Inflammatory macrophage treated with lipopolysaccharide for 1 hour (primary cell): ENCODE data around the gene PIWIL4.
A peak's percentile ranks its signal among the peaks of the same experiment; 100 is the strongest.
"Not testable (repeated sequence)": the region's sequence is repeated elsewhere in the genome, so short reads cannot be mapped to it uniquely, and the experiment has no call there.

Experiments
- DNase-seq, 2 donors: peaks; one replicate each; pipeline ENCODE4 v3.0.0-alpha.2; 2020 to 2022

Gene PIWIL4

DNA sequence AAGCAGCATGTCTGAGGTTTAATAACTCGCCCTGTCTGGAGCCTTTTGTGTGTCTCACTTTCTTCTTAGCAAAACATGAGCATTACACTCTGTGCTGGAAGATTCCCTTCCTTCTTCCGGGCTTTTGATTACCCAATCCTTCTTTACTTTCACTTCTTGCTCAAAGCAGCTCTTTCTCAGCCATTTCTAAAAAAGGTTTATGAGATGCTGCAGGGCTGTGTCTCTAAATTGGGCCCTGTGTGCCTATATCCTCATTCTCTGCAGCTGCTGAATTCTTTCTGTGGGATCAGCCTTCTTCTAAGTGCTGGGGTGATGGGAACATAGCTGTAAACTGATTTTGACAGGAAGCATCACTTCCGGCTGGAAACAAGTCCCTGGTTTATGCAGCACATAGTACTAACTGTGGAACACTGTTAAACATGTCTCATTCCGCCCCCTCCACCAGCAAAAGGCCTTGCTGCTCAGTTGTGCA is 71.8 kb downstream of the PIWIL4 start:
- peak; percentile 62 to 74 for DNase-seq

DNA sequence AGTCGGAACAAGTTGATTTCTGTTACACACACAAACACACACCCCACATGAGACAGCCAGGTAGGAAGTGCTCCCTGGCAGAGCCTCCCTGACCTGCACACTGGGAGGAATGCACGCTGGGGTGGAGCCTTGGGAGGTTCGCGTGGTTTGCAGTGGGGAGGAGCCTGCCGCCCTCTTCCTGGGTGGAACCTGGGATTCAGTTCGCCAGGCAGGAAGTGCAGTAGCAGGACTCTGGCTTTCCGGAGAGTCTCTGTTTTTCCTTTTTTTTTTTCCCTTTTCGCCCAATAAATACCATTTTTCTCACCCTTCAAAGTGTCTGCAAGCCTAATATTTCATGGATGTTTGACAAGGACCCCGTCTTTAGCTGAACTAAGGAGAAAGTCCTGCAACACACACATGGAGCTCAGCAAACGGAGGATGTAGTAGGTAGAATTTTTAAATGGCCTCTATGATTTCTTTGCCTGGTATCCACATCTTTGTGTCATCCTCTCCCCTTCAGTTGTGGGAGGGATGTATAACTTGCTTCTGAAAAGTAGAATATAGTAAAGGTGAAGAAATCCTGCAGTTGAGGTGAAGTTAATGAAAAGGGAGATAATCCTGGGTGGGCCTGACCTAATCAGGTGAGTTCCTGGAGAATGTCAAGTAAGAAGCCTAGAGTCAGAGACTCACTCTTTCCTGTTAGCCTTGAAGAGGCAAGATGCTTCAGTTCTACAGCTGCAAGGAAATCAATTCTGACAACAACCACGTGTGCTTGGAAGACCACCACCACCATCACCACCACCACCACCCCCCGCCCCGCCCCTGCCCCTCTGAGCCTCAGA is 72.9 kb downstream of the PIWIL4 start:
- DNase-seq, result no peak

DNA sequence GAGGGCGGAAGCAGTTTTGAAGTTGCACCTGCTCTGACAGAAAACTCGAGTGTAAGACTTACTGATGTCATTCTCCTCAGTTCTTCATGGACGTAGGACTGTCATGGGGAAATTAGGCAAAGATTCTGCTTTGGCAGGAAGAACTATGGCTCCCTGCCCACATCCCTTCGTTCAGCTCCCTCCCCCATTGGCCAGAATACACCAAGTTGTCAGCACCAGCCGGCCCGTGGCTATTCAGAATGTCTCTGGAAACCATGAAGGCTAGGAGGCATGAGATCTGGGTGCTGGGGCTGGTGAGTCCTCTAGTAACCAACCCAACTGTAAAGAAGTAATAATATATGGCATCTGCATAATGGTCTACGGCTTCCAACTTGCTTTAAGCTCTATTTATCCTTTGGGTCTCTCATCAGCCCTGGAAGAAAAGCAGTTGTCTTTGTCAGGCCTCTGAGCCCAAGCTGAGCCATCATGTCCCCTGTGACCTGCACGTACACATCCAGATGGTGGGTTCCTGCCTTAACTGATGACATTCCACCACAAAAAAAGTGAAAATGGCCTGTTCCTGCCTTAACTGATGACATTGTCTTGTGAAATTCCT is 74.1 kb downstream of the PIWIL4 start:
- no peak for DNase-seq

- not testable (repeated sequence) for DNase-seq
Observed at GRCh38 chr11:94643186-94643585, 76.0 kb downstream of the PIWIL4 start.

GRCh38 chr11:94647926-94648325 is 80.8 kb downstream of the PIWIL4 start:
- DNase-seq, result no peak

- DNase-seq, result no peak
Observed at GRCh38 chr11:94648789-94649188, 81.6 kb downstream of the PIWIL4 start.

DNA sequence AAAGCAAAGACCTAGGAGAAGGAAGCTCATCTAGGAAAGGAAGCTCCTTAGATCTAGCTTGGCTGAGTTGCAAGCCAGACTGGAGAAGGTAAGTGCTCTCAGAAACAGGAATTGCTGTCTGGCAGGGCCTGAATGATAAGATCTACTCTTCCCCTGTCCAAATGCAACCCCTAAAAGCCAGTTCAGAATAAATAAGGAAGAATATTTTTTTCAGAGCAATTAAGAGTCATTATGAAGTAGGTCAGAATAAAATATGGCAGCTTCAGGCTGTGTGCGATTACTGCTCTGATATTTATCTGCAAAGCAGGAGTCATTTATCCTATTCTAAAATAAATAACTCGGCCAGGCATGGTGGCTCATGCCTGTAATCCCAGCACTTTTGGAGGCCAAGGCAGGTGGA is 82.1 kb downstream of the PIWIL4 start:
- DNase-seq, result no peak

DNA sequence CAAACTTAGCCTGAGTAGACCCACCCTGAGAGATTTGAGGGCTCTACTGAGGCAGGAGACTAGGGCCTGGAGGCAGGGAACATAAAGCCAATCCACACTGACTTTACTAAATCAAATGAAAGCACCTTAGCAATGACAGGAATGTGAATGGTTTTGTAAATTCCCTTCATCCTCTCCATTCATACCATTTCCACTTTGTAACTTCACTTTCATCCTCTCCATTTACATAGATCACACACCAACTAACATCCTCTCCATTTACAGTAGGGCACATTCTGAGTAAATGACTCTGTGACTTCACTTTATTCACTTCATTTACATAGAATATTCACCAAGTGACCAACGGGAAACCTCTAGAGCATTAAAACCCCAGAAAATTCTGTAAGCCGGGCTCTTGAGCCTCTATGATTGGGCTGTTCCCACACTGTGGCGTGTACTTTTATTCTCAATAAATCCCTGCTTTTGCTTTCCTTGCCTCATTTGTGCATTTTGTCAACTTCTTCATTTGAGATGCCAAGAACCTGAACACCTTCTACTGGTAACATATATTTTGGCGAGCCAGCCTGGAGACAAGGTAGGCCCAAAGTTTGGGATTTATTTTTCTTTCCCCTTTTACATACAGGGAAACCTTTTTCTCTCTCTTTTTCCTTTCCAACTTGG is 82.9 kb downstream of the PIWIL4 start:
- no peak for DNase-seq

DNA sequence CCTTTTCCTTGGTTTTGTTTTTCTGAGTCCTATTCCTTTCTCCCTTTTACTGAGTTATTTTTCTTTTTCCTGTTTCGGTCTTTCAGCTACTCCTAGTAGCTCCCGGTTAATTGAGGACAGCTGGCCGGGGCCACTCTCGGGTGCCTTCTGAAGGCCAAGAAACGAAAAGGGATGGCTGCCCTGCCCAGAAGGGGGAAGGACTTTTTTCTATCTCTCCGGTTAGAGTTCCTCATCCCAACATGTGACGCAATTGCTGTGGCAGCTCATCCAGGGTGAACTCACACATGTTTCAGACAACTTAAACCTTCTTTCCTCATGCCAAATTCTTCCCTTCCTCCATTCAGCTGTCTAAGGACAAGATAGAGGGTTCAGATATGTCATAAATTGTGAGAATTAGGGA is 83.6 kb downstream of the PIWIL4 start:
- peak; percentile 56 to 62 for DNase-seq

DNA sequence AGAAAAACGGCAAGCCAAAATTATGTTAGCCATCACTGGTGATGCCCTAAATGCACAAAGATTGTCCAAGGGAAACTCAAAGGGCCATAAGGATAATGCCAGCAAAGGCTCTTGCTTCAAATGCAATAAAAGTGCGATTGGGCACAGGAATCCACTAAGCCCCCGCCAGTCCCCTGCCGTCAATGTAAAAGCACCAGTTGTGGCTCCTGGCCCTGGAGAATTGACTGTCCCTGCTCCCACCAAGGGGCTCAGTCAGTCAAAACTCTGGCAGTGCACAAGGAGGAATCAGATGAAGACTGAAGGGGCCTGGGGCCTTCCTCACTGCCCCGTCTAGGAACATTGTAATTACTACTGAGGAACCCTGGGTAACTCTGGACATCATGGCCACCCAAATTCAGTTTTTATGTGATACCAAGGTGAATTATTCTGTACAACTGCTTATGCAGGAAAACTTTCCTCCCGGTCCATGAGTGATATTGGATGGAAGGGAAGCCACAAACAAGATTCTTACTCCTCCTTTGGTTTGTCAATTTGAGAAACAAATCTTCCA is 85.6 kb downstream of the PIWIL4 start:
- DNase-seq, result no peak

DNA sequence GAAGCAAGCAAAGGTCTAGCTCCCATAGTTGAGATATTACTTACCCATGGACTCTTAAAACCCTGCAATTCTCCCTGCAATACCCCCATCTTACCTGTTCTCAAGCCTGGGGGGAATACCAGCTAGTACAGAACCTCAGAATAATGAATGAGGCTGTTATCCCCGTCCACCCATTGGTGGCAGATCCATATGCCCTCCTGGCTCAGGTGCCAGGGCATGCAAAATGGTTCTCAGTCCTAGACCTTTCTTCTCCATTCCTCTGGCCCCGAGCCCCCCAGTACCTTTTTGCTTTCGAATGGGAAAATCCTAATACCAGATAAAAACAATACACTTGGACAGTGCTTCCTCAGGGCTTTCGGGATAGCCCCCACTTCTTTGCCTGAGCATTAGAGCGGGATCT is 86.4 kb downstream of the PIWIL4 start:
- DNase-seq, result no peak

GRCh38 chr11:94654201-94654600 is 87.0 kb downstream of the PIWIL4 start:
- DNase-seq, result no peak

DNA sequence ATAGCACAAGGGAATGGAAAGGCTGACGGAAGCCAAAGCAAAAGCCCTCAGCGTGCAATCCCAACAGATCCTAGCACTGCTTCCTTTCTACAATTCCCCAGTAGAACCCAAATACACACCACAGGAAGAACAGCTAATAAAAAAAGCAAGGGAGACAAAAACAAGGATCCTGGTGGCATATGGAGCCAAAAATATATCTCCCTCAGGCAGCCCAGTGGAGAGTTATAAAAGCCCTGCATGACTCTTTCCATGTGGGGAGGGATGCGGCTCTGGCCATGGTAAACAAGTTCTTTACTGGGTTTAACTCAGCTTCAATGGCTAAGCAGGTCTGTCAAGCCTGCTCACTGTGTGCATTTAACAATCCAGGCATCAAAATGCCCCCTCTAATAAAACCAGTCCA is 88.1 kb downstream of the PIWIL4 start:
- DNase-seq, result no peak

DNA sequence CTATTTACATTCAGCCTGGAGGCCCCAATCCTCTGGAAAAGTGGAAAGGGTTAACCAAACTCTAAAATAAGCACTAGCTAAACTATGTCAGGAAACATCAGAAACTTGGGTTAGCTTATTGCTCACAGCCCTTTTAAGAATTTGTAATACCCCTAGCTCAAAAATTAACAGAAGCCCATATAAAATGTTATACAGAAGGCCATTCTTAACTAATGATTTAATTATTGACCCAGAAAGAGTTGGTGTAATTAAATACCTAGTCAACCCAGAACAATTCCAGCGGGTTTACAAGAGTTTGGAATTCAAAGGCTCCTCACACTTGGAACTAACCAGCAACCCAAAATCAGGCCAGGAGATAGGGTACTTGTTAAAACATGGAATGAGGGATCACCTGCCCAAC is 88.8 kb downstream of the PIWIL4 start:
- no peak for DNase-seq

DNA sequence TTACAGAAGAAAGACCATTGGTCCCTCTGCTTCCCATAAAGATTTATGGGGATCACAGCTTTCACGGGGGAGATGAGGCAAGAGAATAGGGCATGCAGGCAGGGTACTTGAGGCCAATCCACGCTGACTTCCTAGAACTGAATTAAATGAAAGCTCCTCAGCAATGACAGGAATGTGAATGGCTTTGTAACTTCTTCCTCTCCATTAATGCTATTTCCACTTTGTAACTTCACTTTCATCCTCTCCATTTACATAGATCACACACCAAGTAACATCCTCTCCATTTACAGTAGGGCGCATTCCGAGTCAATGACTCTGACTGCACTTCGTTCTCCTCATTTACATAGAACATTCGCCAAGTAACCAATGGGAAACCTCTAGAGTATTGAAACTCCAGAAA is 89.8 kb downstream of the PIWIL4 start:
- DNase-seq, result no peak

- no peak for DNase-seq
Observed at GRCh38 chr11:94657629-94658028, 90.5 kb downstream of the PIWIL4 start.

GRCh38 chr11:94658386-94658785 is 91.2 kb downstream of the PIWIL4 start:
- DNase-seq, result no peak

DNA sequence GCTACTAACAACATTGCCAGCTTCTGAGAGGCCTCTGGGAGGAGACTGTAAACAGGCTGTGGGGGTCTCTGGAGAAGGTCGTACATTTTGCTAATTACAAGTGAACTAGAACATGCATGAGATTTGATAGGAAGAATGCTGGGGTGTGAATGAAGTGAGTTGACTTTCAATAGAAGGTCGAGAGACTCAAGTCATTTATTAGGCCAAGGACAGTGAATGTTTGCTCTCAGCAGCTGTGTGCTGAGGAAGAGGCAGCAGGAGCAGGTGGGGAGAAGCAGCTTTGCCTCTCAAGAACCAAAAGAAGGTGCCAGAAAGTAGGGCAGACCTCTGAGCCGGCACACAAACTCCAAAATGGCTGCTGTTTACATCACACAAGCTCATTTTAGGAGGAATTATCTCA is 91.7 kb downstream of the PIWIL4 start:
- DNase-seq, result no peak

- DNase-seq, result no peak
Observed at GRCh38 chr11:94661444-94661843, 94.3 kb downstream of the PIWIL4 start.

GRCh38 chr11:94662065-94662779 is 95.1 kb downstream of the PIWIL4 start:
- no peak for DNase-seq

GRCh38 chr11:94662846-94663390 is 95.8 kb downstream of the PIWIL4 start:
- no peak for DNase-seq

DNA sequence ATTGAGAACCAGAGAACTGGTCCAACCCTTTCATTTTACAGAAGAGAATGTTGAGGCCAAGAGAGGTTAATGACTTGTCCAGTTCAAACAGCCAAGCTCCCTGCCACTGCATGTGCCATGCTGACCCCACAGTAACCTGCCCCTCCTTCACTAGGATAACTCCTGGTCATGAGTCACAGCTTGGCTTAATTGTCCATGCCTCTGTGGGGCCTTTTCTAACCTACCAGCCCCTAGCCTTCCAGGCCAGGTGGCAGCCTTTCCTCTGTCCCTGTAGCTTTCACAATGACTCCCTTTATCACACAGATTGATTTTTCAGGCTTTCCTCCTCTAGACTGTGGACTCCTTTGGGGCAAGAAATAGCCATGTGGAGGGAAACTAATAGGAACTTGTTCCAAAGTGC is 97.2 kb downstream of the PIWIL4 start:
- DNase-seq, result no peak
